Endothelial cell of umbilical vein (primary cell): Measurements from ENCODE around the gene SHISA7. TPM values are rescaled to one million over a fixed set of nuclear protein-coding genes. Genes with fewer than 3 reads are reported as not detected.
"Not testable (repeated sequence)": the region's sequence is repeated elsewhere in the genome, so short reads cannot be mapped to it uniquely, and the experiment has no call there.

ENCODE experiments used
- BruUV-seq: library from RNA; stranded (reverse); fragments of 400-500 nt; replicated peaks from 2 replicates; lab custom pipeline; 2021; lab: Mats Ljungman, UMichigan
- CTCF ChIA-PET: fragments of 300-600, 350-600 bp; sonication (Branson Sonifier 250); formaldehyde crosslinking; loops from one replicate; lab custom pipeline; 2021; ENCODE audit warnings: antibody characterized with exemption, inconsistent platforms; lab: Charles Lee
- POLR2A ChIA-PET: fragments of 300-600, 350-600 bp; sonication (Branson Sonifier 250); formaldehyde crosslinking; loops from one replicate; lab custom pipeline; 2021; ENCODE audit warnings: antibody characterized with exemption, inconsistent platforms; lab: Charles Lee
- DNase-seq: peaks from one replicate; pipeline ENCODE4 v3.0.0-alpha.2; 2011; ENCODE audit warnings: low read depth, low spot score
- FAIRE-seq: peaks from 2 replicates; lab custom pipeline; 2011; peaks lifted over from hg19 to GRCh38; lab: Jason Lieb, UNC
- H2AFZ ChIP-seq: 2 replicates; pipeline ENCODE4 v1.6.0; 2012; ENCODE audit warnings: low read depth, low read length, control low read depth, inconsistent platforms
- H3K27ac ChIP-seq: 2 replicates; pipeline ENCODE4 v1.5.1; 2011; ENCODE audit warnings: low read depth, mild to moderate bottlenecking, control low read depth, low read length, moderate library complexity; ENCODE audit not compliant: insufficient read depth
- H3K27me3 ChIP-seq, 2 experiments: 2 replicates each; pipeline versions ENCODE4 v1.6.0 to v1.6.1; 2011; ENCODE audit warnings: low read length in 2 of 2, mixed read lengths in 1 of 2; ENCODE audit not compliant: control insufficient read depth in 2 of 2, insufficient read depth in 2 of 2
- H3K36me3 ChIP-seq, 2 experiments: 2 replicates in 1 of 2; 3 replicates in 1 of 2; pipeline ENCODE4 v1.5.1; 2011; ENCODE audit warnings: low read length in 2 of 2, mild to moderate bottlenecking in 1 of 2, moderate library complexity in 1 of 2; ENCODE audit not compliant: control insufficient read depth in 2 of 2, insufficient read depth in 2 of 2; ENCODE audit errors: extremely low read depth in 1 of 2
- H3K4me1 ChIP-seq: 3 replicates; pipeline ENCODE4 v1.5.1; 2011; ENCODE audit warnings: mild to moderate bottlenecking, low read length; ENCODE audit not compliant: control insufficient read depth, insufficient read depth; ENCODE audit errors: extremely low read depth
- H3K4me2 ChIP-seq: 2 replicates; pipeline ENCODE4 v1.6.1; 2011; ENCODE audit warnings: low read length, control low read depth, mixed read lengths; ENCODE audit not compliant: insufficient read depth
- H3K4me3 ChIP-seq, 3 experiments: fragments of 200-600 bp in 1 of 3; sonication (generic), shearing (Covaris generic) in 1 of 3; replicated peaks in 1 of 3; 2 replicates each; pipeline ENCODE4 v1.5.1; 2011 to 2016; ENCODE audit warnings: control low read depth in 3 of 3, low read length in 3 of 3, mild to moderate bottlenecking in 2 of 3, inconsistent platforms in 1 of 3, low read depth in 1 of 3, moderate library complexity in 1 of 3; ENCODE audit not compliant: insufficient read depth in 1 of 3
- H3K79me2 ChIP-seq: 2 replicates; pipeline ENCODE4 v1.6.0; 2012; ENCODE audit warnings: low read length, inconsistent platforms; ENCODE audit not compliant: control insufficient read depth, insufficient read depth
- H3K9ac ChIP-seq: replicated peaks from 2 replicates; pipeline ENCODE3; 2011; ENCODE audit warnings: low read length, control low read depth; ENCODE audit not compliant: insufficient read depth; ENCODE audit errors: extremely low read depth
- H3K9me1 ChIP-seq: replicated peaks from 3 replicates; pipeline ENCODE4 v1.6.0; 2011; ENCODE audit warnings: mild to moderate bottlenecking, low read length; ENCODE audit not compliant: control insufficient read depth, insufficient read depth; ENCODE audit errors: extremely low read depth
- H3K9me3 ChIP-seq: replicated peaks from 2 replicates; pipeline ENCODE4 v1.5.1; 2012; ENCODE audit warnings: low read length, inconsistent platforms; ENCODE audit not compliant: control insufficient read depth, insufficient read depth
- H4K20me1 ChIP-seq: replicated peaks from 2 replicates; pipeline ENCODE3; 2011; ENCODE audit warnings: mild to moderate bottlenecking, low read length; ENCODE audit not compliant: control insufficient read depth, insufficient read depth; ENCODE audit errors: extremely low read depth
- GATA2 ChIP-seq: IDR thresholded peaks from 2 replicates; pipeline ENCODE4 v1.7.0; 2011; ENCODE audit warnings: low read depth, mild to moderate bottlenecking, moderate library complexity, mixed read lengths, low read length; ENCODE audit not compliant: insufficient read length, insufficient read depth
- dilution Hi-C: fragments of 300-500 bp; cut with MboI; formaldehyde crosslinking; loops from one replicate; pipeline ENCODE4 v1.15.0; 2019; ENCODE audit warnings: low sequenced_read_pairs; ENCODE audit not compliant: extremely low pct_ligation_motif_present
- intact Hi-C: fragments of 100-400 bp; cut with micrococcal nuclease; formaldehyde crosslinking; loops from one replicate; pipeline ENCODE4 v1.10.0; 2022
- polyA plus RNA-seq, 4 experiments: library from polyadenylated mRNA; depleted of rRNA in 3 of 4; stranded (reverse) in 3 of 4; unstranded in 1 of 4; fragments of >200 nt; gene quantifications; 2 replicates each; pipeline versions ENCODE4 v1.2.1 to v1.2.3, GENCODE V29; 2011 to 2012; ENCODE audit warnings: missing spikeins in 1 of 4
- total RNA-seq: library from RNA; stranded (reverse); gene quantifications from 2 replicates; pipeline ENCODE4 v1.2.3, GENCODE V29; 2021

Gene SHISA7
- total and polyA plus RNA-seq, 2 donors (not counting 3 experiments of a cell fraction or from before 2014, with no cell fraction given), result not detected

DNA sequence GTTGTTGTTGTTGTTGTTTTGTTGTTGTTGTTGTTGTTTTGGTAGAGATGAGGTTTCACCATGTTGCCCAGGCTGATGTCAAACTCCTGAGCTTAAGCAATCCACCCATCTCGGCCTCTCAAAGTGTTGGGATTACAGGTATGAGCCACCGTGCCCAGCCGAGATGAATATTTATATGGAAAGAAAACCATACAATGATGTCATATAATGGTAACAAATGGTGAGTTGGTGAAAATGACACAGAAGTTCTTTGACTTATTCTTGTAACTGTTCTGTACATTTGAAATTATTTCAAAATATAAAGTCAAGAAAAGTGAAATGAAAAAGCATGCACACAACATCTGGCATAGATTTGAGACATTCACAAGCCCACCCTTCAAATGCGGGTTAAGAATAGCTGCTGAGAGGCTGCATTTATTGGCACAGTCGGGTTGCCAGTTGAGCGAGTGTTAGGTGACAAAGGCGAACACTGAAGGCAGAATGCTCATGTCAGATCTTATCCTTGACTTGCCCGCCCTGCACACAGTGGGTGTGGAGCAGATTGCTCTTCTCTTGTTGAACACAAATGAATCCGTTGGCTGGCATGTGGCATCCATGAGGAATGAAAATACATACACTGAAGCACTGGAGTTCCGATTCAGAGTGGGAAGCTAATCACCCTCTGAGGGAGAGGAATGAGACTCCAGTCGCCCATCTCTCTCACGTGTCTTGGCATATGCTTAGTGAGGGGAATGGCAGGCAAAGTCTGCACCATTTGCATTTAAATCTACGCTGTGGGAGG, 19.7 kb downstream of the SHISA7 start:
- Histone ChIP-seq H3K4me2 (no peak overlapping the region), H3K9me1 (no peaks in the 10 kb centered on the region), H3K79me2 (no peaks in the 10 kb centered on the region), H3K4me3 (no peak overlapping the region), H3K27ac (no peak overlapping the region), H4K20me1 (no peaks in the 10 kb centered on the region), H3K4me1 (no peaks in the 10 kb centered on the region), H3K9ac (no peak overlapping the region), H3K36me3 (no peaks in the 10 kb centered on the region), H3K27me3 (peaks cover 0 to 10% of the 10 kb centered on the region in 2 experiments), H3K9me3 (no peaks in the 10 kb centered on the region), H2AFZ (no peak overlapping the region)
- intact Hi-C loops (no loop called here), dilution Hi-C loops (no loop called here)
- TF ChIP-seq GATA2, result no peak
- ChIA-PET CTCF (interaction anchor here (1.6 kb wide), 1 partner anchor 80 kb away, joined by 5 read pairs; no protein-coding TSS in a partner anchor), POLR2A (no interaction called here)
- BruUV-seq, result no TSS peak
- DNase-seq, result no peak
- no peak for FAIRE-seq

DNA sequence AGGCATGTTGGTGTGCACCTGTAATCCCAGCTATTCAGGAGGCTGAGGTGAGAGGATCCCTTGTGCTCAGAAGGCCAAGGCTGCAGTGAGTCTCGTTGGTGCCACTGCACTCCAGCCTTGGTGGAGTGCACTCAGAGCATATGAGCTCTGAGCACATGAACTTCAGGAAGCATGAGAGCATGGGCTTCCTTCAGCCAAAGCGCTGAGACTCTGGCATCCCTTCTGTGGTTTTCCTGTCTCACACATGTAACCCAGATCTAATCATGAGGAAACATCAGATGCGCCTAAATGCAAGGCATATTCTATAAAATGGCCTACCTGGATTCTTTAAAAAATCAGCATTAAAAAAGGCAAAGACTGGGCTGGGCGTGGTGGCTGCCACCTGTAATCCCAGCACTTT, 21.8 kb downstream of the SHISA7 start:
- intact Hi-C loops, result not testable (repeated sequence)
- CTCF ChIA-PET, result interaction anchor here (4.5 kb wide), 1 partner anchor 280 kb away, joined by 69 read pairs; no protein-coding TSS in a partner anchor

More for the DNA sequence above, 21.8 kb downstream of the SHISA7 start:
- FAIRE-seq, result peak; percentile 48
- peaks cover 0 to 10% of the 10 kb centered on the region in 2 experiments for H3K27me3 ChIP-seq
- H3K4me2 ChIP-seq, H3K4me1 ChIP-seq, H3K9ac ChIP-seq, H3K9me1 ChIP-seq, H4K20me1 ChIP-seq, H3K9me3 ChIP-seq, BruUV-seq, DNase-seq, POLR2A ChIA-PET, H3K4me3 ChIP-seq, H3K27ac ChIP-seq, H2AFZ ChIP-seq, dilution Hi-C loops, H3K79me2 ChIP-seq, H3K36me3 ChIP-seq: not testable (repeated sequence)
